Testis (tissue), 2 donors: ENCODE results near the gene KIF5C.

Experiments
- POLR2A ChIP-seq: fragments of 450-650 bp; IDR thresholded peaks from one replicate; pipeline ENCODE4 v1.6.1; 2017; ENCODE audit warnings: antibody characterized with exemption, mild to moderate bottlenecking, moderate library complexity
- TF ChIP-seq, protein P1 (sequence below), 3 experiments: fragments of 450-650 bp in 2 of 3; fragments of 200-600 bp in 1 of 3; sonication (generic) in 1 of 3; IDR thresholded peaks; one replicate each; pipeline ENCODE4 v1.5.1; 2016 to 2019; ENCODE audit warnings: antibody characterized with exemption in 3 of 3, mild to moderate bottlenecking in 2 of 3, moderate library complexity in 1 of 3

DNA sequence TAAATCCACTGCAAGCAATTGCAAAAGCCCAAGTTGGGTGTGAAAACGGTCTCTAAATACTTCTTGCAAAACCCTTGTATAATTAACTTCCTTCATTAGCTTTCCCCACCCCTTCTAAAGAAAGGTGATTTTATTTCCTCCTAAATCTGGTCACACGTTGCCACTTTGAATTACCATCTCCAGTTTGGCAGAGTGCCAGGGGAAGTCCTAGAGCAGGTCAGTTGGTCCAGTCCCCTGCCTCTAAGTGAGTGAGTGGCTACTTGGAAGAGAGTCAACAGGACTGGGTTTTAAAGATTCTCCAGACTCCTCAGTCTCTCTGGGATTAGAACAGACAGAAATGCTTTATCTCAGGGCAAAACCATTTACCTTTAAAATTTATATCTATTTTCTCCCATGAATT is 144.7 kb downstream of the KIF5C start:
- TF ChIP-seq, protein P1, sequence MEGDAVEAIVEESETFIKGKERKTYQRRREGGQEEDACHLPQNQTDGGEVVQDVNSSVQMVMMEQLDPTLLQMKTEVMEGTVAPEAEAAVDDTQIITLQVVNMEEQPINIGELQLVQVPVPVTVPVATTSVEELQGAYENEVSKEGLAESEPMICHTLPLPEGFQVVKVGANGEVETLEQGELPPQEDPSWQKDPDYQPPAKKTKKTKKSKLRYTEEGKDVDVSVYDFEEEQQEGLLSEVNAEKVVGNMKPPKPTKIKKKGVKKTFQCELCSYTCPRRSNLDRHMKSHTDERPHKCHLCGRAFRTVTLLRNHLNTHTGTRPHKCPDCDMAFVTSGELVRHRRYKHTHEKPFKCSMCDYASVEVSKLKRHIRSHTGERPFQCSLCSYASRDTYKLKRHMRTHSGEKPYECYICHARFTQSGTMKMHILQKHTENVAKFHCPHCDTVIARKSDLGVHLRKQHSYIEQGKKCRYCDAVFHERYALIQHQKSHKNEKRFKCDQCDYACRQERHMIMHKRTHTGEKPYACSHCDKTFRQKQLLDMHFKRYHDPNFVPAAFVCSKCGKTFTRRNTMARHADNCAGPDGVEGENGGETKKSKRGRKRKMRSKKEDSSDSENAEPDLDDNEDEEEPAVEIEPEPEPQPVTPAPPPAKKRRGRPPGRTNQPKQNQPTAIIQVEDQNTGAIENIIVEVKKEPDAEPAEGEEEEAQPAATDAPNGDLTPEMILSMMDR (IDR thresholded peaks at IDR 0.05) = no peak
- no peak for TF ChIP-seq POLR2A
